22Rv1 (cell line): Measurements from ENCODE around the gene BPIFB1.

Source experiments
- CTCF ChIP-seq: fragments of 450-650 bp; IDR thresholded peaks from 2 replicates; pipeline ENCODE4 v1.5.1; 2017; ENCODE audit warnings: mild to moderate bottlenecking
- ZFX ChIP-seq: fragments of 450-650 bp; IDR thresholded peaks from 2 replicates; pipeline ENCODE4 v1.6.1; 2017; ENCODE audit warnings: antibody characterized with exemption, borderline replicate concordance

GRCh38 chr20:33275215-33275614 is 7.8 kb upstream of the BPIFB1 start:
- no peak for TF ChIP-seq CTCF
- TF ChIP-seq ZFX: no peak
